GM20431 (cell line): ENCODE results near the gene TCHP.
"Not testable (repeated sequence)": the region's sequence is repeated elsewhere in the genome, so short reads cannot be mapped to it uniquely, and the experiment has no call there.

ENCODE experiments used
- in situ Hi-C: fragments of 300-500 bp; cut with MseI, MboI; formaldehyde crosslinking; loops from one replicate; pipeline ENCODE4 v1.15.0; 2020; ENCODE audit warnings: low sequenced_read_pairs; ENCODE audit not compliant: unreplicated experiment

The TCHP gene

DNA sequence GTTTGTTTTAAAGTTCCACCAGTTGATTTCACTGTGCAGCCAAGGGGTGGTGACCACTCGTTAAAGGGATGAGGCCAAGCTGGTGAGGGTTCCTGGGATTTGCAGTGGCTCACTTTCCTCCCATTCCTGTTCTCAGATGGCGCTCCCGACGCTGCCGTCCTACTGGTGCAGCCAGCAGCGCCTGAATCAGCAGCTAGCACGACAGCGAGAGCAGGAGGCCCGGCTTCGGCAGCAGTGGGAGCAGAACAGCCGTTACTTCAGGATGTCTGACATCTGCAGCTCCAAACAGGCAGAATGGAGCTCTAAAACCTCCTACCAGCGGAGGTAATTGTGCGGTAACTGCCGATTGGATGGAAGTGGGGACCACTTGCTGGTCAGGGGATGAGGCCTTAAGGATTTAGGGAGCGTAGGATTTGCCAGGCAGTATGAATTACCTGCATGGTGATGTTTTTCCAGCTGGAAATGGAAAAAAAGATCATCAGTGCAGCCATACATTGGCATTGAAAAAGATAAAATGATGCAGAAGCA, 2.9 kb downstream of the TCHP start:
- in situ Hi-C loops = no loop called here

GRCh38 chr12:109905301-109905700, 5.2 kb downstream of the TCHP start:
- in situ Hi-C loops = no loop called here

DNA sequence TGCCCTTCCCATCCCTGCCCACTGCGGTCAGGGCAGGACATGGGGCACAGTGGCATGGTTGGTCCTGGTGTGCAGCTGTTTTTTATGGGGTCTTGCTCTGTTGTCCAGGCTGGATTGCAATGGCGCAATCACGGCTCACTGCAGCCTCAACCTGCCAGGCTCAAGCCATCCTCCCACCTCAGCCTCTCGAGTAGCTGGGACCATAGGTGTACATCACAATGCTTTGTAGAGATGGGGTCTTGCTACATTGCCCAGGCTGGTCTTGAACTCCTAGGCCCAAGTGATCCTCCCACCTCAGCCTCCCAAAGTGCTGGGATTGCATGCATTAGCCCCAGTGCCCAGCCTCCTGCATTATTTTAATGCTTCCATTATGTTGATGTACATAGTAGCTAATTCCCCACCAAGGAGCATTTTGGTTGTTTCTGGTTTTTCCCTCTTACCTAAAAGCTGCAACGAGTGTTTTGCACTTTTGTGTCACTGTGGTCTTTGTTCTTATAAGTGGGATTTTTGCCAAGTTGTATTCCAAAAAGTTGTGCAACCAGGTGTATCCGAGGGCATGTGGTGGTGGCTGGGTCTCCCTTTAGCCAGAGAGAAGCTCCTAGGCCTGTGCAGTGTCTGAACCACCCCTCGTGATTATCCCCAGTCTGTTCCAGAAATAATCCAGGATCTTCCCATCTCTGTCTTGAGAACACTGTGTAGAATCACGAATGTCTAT, 10.3 kb downstream of the TCHP start:
- in situ Hi-C loops = no loop called here

DNA sequence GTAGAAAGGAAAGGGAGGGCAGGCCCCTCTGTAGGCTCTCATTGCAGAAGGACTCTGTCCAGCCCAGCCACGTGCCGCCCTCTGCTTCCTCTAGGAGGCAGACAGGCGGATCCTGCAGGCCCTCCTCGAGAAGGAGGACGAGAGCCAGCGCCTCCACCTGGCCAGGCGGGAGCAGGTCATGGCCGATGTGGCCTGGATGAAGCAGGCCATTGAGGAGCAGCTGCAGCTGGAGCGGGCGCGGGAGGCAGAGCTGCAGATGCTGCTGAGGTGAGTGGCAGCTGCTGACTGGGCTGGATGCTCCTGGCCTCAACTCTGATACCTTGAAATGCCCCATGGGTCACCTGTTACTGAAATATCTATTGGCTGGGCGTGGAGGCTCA, 10.9 kb downstream of the TCHP start:
- in situ Hi-C loops = no loop called here

DNA sequence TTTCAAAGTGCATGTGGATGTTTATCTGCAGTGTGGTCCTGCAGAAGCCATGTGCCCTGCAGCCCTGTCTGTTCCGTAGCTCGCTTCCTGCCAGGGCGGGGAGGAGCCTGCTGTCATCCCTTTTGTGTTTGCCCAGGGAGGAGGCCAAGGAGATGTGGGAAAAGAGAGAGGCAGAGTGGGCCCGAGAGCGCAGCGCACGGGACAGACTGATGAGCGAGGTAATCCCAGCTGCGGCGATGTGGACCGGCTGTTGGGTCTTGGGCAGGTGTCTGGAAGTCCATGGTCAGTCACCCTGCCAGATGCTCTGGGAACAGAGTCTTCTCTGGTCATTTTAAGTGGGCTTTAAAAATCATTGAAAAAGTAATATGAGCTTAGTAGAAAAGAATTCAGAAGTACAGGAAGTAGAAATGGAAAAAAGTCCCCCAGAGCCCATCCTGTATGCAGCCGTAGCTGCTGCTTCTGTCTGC, 12.8 kb downstream of the TCHP start:
- in situ Hi-C loops = no loop called here

DNA sequence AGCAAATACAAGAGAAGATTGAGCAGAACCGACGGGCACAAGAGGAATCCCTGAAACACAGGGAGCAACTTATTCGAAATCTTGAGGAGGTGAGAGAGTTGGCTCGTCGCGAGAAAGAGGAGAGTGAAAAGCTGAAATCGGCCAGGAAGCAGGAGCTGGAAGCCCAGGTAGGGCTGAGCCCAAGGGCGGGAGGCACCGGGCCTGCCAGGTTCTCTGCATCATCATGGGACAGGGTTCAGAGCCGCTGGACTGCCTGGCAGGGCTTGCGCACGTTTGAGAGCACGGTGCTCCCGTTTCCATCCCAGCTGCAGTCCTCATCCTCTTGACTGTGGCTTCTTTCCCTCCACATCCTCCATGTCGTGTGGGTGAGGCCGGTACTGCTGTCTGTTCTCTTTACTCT, 14.4 kb downstream of the TCHP start:
- in situ Hi-C loops = no loop called here

DNA sequence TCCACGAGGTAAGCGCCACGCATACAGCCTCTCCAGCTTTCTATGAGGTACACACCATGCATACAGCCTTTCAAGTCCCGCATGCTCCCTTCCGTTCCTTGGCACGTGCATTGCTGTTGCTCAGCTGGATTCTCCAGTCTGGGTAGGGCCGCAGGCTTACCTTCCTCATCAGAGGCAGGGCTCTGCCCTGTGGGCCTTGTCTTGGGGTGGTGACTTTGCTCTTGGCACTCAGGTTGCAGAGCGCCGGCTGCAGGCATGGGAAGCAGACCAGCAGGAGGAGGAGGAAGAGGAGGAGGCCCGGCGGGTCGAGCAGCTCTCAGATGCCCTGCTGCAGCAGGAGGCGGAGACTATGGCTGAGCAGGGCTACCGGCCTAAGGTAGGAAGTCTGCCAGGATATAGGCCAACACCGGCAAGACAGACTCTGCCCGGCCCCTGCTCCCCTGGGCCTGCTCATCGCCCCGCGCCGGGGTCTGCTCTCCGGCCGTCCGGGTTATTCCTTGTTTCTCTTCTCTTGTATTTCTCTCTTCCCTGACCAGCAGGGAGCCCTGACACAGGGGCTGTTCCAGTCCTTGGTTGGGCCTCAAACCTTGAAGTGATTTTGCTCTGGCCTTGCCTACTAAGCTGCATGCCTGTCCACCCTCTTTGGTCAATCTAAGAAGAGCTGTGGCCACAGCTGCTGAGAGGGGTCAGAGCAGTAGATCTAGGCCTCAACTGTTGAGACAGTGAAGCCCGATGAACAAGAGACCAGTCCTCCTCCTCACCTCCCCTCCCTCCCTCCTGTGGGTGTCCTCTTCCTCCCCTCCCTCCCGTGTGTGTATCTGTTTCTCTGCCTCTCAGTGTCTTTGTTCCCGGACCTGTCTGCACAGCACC, 15.3 kb downstream of the TCHP start:
- in situ Hi-C loops = no loop called here

DNA sequence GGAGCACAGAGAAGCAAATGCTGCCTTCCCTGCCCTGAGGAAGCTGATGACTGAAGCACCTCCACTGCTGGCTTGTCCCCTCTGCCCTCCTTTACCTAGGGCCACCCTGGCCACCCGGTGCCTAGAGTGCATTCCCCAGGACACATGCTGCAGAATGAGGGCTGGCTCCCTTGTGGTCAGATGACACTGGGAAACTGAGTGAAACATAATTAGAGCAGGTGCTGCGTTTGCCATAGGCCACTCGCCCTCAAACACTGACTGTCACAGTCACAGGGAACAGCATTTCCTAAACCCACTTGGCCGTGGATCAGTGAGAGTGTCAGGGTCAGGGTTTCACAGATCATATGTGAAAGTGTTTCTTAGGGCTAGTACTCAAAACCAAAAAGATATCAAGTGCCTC, 16.0 kb downstream of the TCHP start:
- in situ Hi-C loops = no loop called here

- in situ Hi-C loops = no loop called here
These were observed 19.4 kb downstream of the TCHP start for GRCh38 chr12:109919456-109919855.

GRCh38 chr12:109920261-109920780, 20.2 kb downstream of the TCHP start:
- in situ Hi-C loops = no loop called here

DNA sequence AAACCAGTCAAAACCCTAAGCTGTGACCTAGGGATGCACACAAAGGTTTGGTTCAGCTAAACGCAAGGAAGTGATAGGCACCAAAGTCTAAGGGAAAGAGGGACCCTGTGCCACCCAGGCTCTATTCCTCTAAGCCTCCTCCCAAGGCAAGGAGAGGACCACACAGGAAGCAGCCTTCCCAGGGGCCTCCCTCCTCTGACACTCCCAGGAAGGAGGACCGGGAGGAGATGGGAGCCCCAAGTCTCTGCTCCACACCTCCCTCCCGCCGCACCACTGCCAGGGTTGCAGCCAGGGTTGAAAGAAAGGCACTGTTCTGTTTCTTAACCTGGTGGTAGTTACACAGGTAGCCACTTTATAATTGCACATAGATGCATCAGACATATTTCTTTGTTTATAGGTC, 21.9 kb downstream of the TCHP start:
- in situ Hi-C loops = no loop called here

- in situ Hi-C loops = no loop called here
These were observed 23.0 kb downstream of the TCHP start for GRCh38 chr12:109923038-109923437.

DNA sequence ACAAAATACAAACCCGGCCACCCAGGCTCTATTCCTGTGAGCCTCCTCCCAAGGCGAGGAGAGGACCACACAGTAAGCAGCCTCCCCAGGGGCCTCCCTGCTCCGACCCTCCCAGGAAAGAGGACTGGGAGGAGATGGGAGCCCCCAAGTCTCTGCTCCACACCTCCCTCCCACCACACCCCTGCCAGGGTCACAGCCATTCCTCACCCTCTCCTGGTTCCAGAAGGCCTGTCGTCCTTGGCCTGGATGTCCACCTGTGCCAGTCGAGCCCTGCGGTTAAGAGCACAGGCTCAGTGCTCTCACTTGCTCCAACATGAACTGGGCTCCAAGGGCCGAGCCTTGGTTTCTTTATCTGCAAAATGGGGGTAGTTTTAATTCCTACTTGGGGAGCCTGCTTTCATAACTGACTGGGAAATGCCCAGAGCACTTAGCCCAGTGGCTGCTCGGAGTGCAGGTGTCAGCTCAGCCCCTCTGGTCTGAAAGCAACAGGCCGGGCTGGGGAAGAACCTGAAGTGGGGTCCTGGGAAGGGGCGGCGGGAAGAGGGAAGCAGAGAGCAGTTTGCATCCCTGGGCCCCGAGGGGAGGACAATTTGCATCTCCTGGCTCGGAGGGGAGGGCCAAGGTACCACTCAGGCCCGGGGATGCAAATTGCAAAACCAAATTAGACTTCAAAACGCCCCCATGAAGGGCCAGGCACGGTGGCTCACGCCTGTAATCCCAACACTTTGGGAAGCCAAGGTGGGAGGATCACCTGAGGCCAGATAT, 23.6 kb downstream of the TCHP start:
- in situ Hi-C loops = no loop called here

DNA sequence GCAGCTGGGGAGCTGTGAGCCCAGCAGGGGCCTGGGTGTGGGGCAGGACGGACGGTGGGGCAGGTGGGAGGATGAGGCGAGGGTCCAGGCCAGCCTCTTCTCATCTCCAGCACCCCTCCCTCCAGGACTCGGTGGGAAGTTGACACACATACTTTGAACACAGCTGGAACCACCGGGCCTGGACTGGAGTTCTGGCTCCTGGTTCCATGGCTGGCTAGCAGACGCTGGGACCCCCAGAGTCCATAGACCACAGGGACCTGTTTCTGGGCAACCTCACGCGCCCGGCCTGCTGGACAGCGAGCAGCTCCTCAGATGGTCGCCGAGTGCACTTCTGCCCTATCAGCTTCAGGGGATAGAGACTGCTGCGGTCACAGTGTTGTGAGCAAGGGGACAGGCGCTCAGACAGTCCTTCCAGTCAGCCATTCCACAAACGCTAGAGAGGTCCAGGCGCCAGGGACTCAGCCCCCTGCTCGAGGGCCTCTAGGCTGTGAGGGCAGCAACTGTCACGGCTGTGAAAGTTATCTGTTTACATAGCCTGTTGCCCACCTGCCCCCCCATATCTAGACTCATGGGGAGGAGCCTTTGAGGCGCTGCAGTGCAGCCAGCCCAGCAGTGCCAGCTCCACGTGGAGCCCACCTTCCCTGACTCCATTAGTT, 25.2 kb downstream of the TCHP start:
- in situ Hi-C loops = no loop called here

GRCh38 chr12:109926016-109926415, 25.9 kb downstream of the TCHP start:
- in situ Hi-C loops = no loop called here

DNA sequence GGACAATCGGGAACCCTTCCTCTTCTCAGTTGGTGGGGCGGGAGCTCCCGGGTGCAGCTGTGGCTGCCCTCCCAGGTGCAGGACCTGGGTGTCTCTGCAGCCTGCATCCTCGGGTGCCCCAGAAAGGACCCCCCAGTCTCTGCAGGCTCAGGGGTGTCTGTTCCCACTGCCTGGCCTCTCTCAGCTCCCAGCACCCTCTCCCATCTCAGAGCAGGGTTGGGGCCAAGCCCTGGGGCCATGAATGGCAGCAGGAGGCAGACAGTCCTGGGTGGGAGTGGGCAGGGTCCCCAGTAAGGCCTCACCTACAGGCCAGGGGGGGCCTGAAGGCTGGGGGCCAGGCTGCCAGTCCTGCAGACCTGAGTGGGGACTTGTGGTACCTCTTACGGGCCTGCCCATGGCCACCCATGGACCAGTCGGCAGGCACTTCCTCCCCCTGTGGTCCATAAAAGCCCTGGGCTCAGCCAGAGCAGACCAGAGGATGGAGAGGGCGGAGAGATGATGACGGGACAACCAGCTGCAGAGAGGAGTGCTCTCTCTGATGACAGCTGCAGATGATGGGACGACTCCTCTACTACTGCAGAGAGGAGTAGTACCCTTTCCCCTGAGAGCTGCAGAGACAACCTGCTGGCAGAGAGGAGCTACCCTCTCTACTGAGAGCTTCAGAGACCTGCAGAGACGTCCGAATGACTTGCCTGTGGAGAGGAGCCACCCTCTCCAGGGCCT, 26.6 kb downstream of the TCHP start:
- in situ Hi-C loops = no loop called here

DNA sequence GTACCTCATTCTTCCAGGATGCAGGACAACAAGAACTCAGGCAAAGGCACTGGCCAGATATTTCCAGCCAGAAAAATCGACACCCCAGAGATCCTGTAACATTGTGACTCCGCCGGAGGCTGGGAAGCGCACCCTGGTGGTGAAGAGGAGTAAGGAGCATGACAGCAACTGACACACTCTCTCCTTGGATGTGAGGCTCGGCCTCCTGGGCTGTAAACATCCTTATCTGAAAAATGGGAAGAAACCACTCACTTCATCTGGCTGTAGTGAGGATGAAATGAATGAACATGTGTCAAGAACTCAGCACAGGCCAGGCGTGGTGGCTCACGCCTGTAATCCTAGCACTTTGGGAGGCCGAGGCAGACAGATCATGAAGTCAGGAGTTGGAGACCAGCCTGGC, 27.5 kb downstream of the TCHP start:
- in situ Hi-C loops = no loop called here

DNA sequence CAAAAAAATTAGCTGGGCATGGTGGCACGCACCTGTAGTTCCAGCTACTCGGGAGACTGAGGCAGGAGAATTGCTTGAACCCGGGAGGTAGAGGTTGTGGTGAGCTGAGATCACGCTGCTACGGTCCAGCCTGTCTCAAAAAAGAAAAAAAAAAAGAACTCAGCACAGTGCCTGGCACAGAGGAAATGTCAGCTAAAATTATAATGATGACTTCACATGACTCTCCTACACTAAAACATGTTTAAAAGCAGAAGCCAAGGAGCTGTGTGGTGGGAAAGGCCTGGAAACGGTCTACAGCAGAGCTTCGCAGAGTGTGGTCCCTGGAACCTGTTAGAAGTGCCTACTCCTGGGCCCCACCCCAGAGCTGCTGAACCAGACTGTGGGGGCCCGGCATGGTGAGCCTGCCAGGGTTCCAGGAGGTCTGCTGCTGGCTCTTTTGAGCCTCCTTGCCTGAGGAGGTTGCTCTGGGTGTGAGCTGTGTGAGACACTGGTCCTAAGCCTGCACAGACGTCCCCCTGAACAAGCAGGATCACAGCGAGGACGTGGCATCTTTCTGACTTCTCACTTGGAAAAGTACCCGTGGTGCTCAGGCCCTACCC, 28.1 kb downstream of the TCHP start:
- in situ Hi-C loops = no loop called here

DNA sequence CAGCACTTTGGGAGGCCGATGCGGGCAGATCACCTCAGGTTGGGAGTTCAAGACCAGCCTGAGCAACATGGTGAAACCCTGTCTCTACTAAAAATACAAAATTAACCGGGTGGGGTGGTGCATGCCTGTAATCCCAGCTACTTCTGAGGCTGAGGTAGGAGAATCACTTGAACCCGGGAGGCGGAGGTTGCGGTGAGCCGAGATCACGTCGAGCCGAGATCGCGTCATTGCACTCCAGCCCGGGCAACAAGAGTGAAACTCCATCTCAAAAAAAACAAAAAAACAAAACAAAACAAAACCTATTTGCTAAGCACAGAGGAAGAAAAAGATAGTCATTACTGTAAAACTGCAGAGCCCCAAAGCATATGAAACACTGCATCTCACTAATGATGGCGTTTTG, 29.3 kb downstream of the TCHP start:
- in situ Hi-C loops = not testable (repeated sequence)
